ENCODE measurements around the gene SUSD4. TPM values are rescaled to one million over a fixed set of nuclear protein-coding genes. Genes with fewer than 3 reads are reported as not detected.
"Not testable (repeated sequence)": the region's sequence is repeated elsewhere in the genome, so short reads cannot be mapped to it uniquely, and the experiment has no call there.

Gene SUSD4
- total RNA-seq, 2 donors from 2014 or later = 10.7 to 26.7 TPM

GRCh38 chr1:223259462-223259861, 104.5 kb downstream of the SUSD4 start:
- Histone ChIP-seq H3K9me3 (no peaks in the 10 kb centered on the region), H3K27ac (no peak overlapping the region), H3K27me3 (replicated peaks; ENCODE audit: insufficient read depth) (no peaks in the 10 kb centered on the region), H3K4me1 (replicated peaks) (no peaks in the 10 kb centered on the region), H3K4me3 (no peak overlapping the region), H3K36me3 (no peaks in the 10 kb centered on the region)
- no peak for DNase-seq (ENCODE audit: low spot score)
- intact Hi-C loops (cut with DNase I) = no loop called here
- 86% methylated on average over 3 of the region's 3 CpGs for WGBS
- TF ChIP-seq POLR2A (IDR thresholded peaks at IDR 0.05) (no peak), CTCF (IDR thresholded peaks at IDR 0.05) (no peak), POLR2AphosphoS5 (IDR thresholded peaks at IDR 0.05) (no peak)

- no peak for DNase-seq (ENCODE audit: low spot score)
- 72% methylated on average over 6 of the region's 6 CpGs for WGBS
These were observed 105.2 kb downstream of the SUSD4 start for GRCh38 chr1:223258751-223259198.

GRCh38 chr1:223257856-223258550, 106.0 kb downstream of the SUSD4 start:
- WGBS = 83% methylated on average over 8 of the region's 8 CpGs
- no peaks in the 10 kb centered on the region for H3K9me3 ChIP-seq
- no peak overlapping the region for H3K27ac ChIP-seq
- no peaks in the 10 kb centered on the region for H3K27me3 ChIP-seq (replicated peaks; ENCODE audit: insufficient read depth)
- TF ChIP-seq POLR2A (IDR thresholded peaks at IDR 0.05) (no peak), POLR2AphosphoS5 (IDR thresholded peaks at IDR 0.05) (no peak), CTCF (IDR thresholded peaks at IDR 0.05) (no peak)
- H3K4me3 ChIP-seq = no peak overlapping the region
- H3K4me1 ChIP-seq (replicated peaks) = no peaks in the 10 kb centered on the region
- DNase-seq (ENCODE audit: low spot score) = no peak
- H3K36me3 ChIP-seq = no peaks in the 10 kb centered on the region
- intact Hi-C loops (cut with DNase I) = no loop called here

More at GRCh38 chr1:223258751-223259198, 105.2 kb downstream of the SUSD4 start:
- H3K27me3 ChIP-seq (replicated peaks; ENCODE audit: insufficient read depth) = no peaks in the 10 kb centered on the region
- no peak overlapping the region for H3K27ac ChIP-seq
- intact Hi-C loops (cut with DNase I) = no loop called here
- no peaks in the 10 kb centered on the region for H3K9me3 ChIP-seq
- H3K4me3 ChIP-seq = no peak overlapping the region
- TF ChIP-seq CTCF (IDR thresholded peaks at IDR 0.05) (no peak), POLR2AphosphoS5 (IDR thresholded peaks at IDR 0.05) (no peak), POLR2A (IDR thresholded peaks at IDR 0.05) (no peak)
- no peaks in the 10 kb centered on the region for H3K36me3 ChIP-seq
- H3K4me1 ChIP-seq (replicated peaks) = no peaks in the 10 kb centered on the region

GRCh38 chr1:223256034-223256433, 107.9 kb downstream of the SUSD4 start:
- no peaks in the 10 kb centered on the region for H3K4me1 ChIP-seq (replicated peaks)
- 79% methylated on average over 3 of the region's 3 CpGs for WGBS
- no peak for DNase-seq (ENCODE audit: low spot score)
- no peaks in the 10 kb centered on the region for H3K36me3 ChIP-seq
- H3K4me3 ChIP-seq = no peak overlapping the region
- no peaks in the 10 kb centered on the region for H3K9me3 ChIP-seq
- intact Hi-C loops (cut with DNase I) = no loop called here
- TF ChIP-seq POLR2A (IDR thresholded peaks at IDR 0.05) = no peak
- no peak for TF ChIP-seq POLR2AphosphoS5 (IDR thresholded peaks at IDR 0.05)
- no peak for TF ChIP-seq CTCF (IDR thresholded peaks at IDR 0.05)
- H3K27ac ChIP-seq = no peak overlapping the region
- no peaks in the 10 kb centered on the region for H3K27me3 ChIP-seq (replicated peaks; ENCODE audit: insufficient read depth)

- Histone ChIP-seq H3K9me3 (no peaks in the 10 kb centered on the region), H3K4me1 (replicated peaks) (no peaks in the 10 kb centered on the region), H3K27ac (no peak overlapping the region), H3K4me3 (no peak overlapping the region), H3K27me3 (replicated peaks; ENCODE audit: insufficient read depth) (no peaks in the 10 kb centered on the region), H3K36me3 (no peaks in the 10 kb centered on the region)
- no peak for DNase-seq (ENCODE audit: low spot score)
- intact Hi-C loops (cut with DNase I) = no loop called here
- 78% methylated on average over 3 of the region's 3 CpGs for WGBS
- TF ChIP-seq CTCF (IDR thresholded peaks at IDR 0.05) (no peak), POLR2AphosphoS5 (IDR thresholded peaks at IDR 0.05) (no peak), POLR2A (IDR thresholded peaks at IDR 0.05) (no peak)
These were observed 110.1 kb downstream of the SUSD4 start for GRCh38 chr1:223253916-223254315.

GRCh38 chr1:223251387-223251786, 112.6 kb downstream of the SUSD4 start:
- H3K36me3 ChIP-seq; H3K4me3 ChIP-seq; intact Hi-C loops (cut with DNase I); H3K9me3 ChIP-seq; H3K27me3 ChIP-seq (replicated peaks; ENCODE audit: insufficient read depth); DNase-seq (ENCODE audit: low spot score); H3K4me1 ChIP-seq (replicated peaks); H3K27ac ChIP-seq: not testable (repeated sequence)
- WGBS = 82% methylated on average over 2 of the region's 2 CpGs

Measured in prostate gland (tissue), 2 donors.